CD14-positive monocyte (primary cell): ENCODE measurements around the gene PAQR5. TPM values are rescaled to one million over a fixed set of nuclear protein-coding genes. Genes with fewer than 3 reads are reported as not detected.

Experiments
- DNase-seq, 3 donors: peaks; one replicate each; pipeline ENCODE4 v3.0.0-alpha.2; 2011 to 2022
- H2AFZ ChIP-seq: 2 replicates; pipeline ENCODE4 v1.6.0; 2012; ENCODE audit warnings: mild to moderate bottlenecking, low read depth, low read length, inconsistent platforms; ENCODE audit not compliant: insufficient read depth, poor library complexity, severe bottlenecking
- H3K27ac ChIP-seq, 2 donors: 1 replicate in 1 of 2; 2 replicates in 1 of 2; pipeline ENCODE4 v1.5.1; 2012 to 2013; ENCODE audit warnings: low read length in 2 of 2, control low read depth in 1 of 2, inconsistent platforms in 1 of 2, low read depth in 1 of 2, mild to moderate bottlenecking in 1 of 2
- H3K27me3 ChIP-seq, 2 donors: one replicate each; pipeline versions ENCODE4 v1.6.0 to v1.6.1; 2011 to 2013; ENCODE audit warnings: low read length in 2 of 2; ENCODE audit not compliant: control insufficient read depth in 2 of 2, insufficient read depth in 2 of 2
- H3K36me3 ChIP-seq, 2 donors: replicated peaks in 1 of 2; 1 replicate in 1 of 2; 2 replicates in 1 of 2; pipeline versions ENCODE4 v1.5.1 to v1.6.1; 2012 to 2013; ENCODE audit warnings: low read length in 2 of 2, control low read depth in 1 of 2, inconsistent platforms in 1 of 2, mild to moderate bottlenecking in 1 of 2; ENCODE audit not compliant: insufficient read depth in 2 of 2, control insufficient read depth in 1 of 2
- H3K4me1 ChIP-seq, 2 donors: 1 replicate in 1 of 2; 2 replicates in 1 of 2; pipeline versions ENCODE4 v1.5.1 to v1.6.1; 2012 to 2013; ENCODE audit warnings: low read length in 2 of 2, control low read depth in 1 of 2, inconsistent platforms in 1 of 2, mild to moderate bottlenecking in 1 of 2, moderate library complexity in 1 of 2; ENCODE audit not compliant: insufficient read depth in 2 of 2, control insufficient read depth in 1 of 2
- H3K4me2 ChIP-seq: replicated peaks from 2 replicates; pipeline ENCODE3; 2012; ENCODE audit warnings: low read length, moderate library complexity, mild to moderate bottlenecking; ENCODE audit not compliant: poor library complexity, severe bottlenecking; ENCODE audit errors: extremely low read depth
- H3K4me3 ChIP-seq, 3 experiments: fragments of 200-600 bp in 1 of 3; sonication (generic) in 1 of 3; replicated peaks in 1 of 3; 1 replicate in 2 of 3; 2 replicates in 1 of 3; pipeline ENCODE4 v1.5.1; 2011 to 2013; ENCODE audit warnings: low read length in 3 of 3, mild to moderate bottlenecking in 3 of 3, control low read depth in 2 of 3, low read depth in 2 of 3, inconsistent platforms in 1 of 3, moderate library complexity in 1 of 3
- H3K79me2 ChIP-seq: 2 replicates; pipeline ENCODE4 v1.6.0; 2012; ENCODE audit warnings: mild to moderate bottlenecking, control low read depth, inconsistent platforms, low read length, moderate library complexity; ENCODE audit not compliant: insufficient read depth
- H3K9ac ChIP-seq: 2 replicates; pipeline ENCODE4 v1.6.0; 2017; ENCODE audit warnings: low read length, mild to moderate bottlenecking; ENCODE audit not compliant: insufficient read depth, poor library complexity, severe bottlenecking
- H3K9me3 ChIP-seq, 2 donors: replicated peaks in 1 of 2; 1 replicate in 1 of 2; 2 replicates in 1 of 2; pipeline versions ENCODE4 v1.5.1 to v1.6.1; 2012 to 2013; ENCODE audit warnings: low read length in 2 of 2, control low read depth in 1 of 2; ENCODE audit not compliant: control insufficient read depth in 1 of 2, insufficient read depth in 1 of 2
- H4K20me1 ChIP-seq: 2 replicates; pipeline ENCODE4 v1.6.0; 2012; ENCODE audit warnings: mild to moderate bottlenecking, low read length, control low read depth, moderate library complexity; ENCODE audit not compliant: insufficient read depth
- H3K27ac Mint-ChIP-seq, 7 donors: one replicate each; pipeline ENCODE4 v1.8.0; 2020; ENCODE audit warnings: mild to moderate bottlenecking in 7 of 7, mixed read lengths in 7 of 7, moderate library complexity in 6 of 7, inconsistent platforms in 2 of 7
- H3K27me3 Mint-ChIP-seq, 3 donors: one replicate each; pipeline ENCODE4 v1.8.0; 2021 to 2022; ENCODE audit warnings: low read depth in 3 of 3, mild to moderate bottlenecking in 3 of 3, mixed read lengths in 3 of 3, moderate library complexity in 3 of 3, inconsistent platforms in 1 of 3
- H3K36me3 Mint-ChIP-seq, 2 donors: one replicate each; pipeline ENCODE4 v1.8.0; 2020; ENCODE audit warnings: mixed read lengths in 2 of 2, inconsistent platforms in 1 of 2, mild to moderate bottlenecking in 1 of 2
- H3K4me1 Mint-ChIP-seq: one replicate; pipeline ENCODE4 v1.8.0; 2020; ENCODE audit warnings: mild to moderate bottlenecking, mixed read lengths
- H3K4me3 Mint-ChIP-seq, 2 donors: one replicate each; pipeline ENCODE4 v1.8.0; 2020; ENCODE audit warnings: mild to moderate bottlenecking in 2 of 2, mixed read lengths in 2 of 2, moderate library complexity in 1 of 2
- H3K9me3 Mint-ChIP-seq, 7 donors: one replicate each; pipeline ENCODE4 v1.8.0; 2020 to 2022; ENCODE audit warnings: mixed read lengths in 7 of 7, mild to moderate bottlenecking in 6 of 7, moderate library complexity in 6 of 7, inconsistent platforms in 2 of 7
- CTCF ChIP-seq: fragments of 200-600 bp; IDR thresholded peaks from one replicate; pipeline ENCODE4 v1.8.0; 2022; ENCODE audit warnings: antibody characterized with exemption, mild to moderate bottlenecking
- WGBS: methylation state at CpG from one replicate; pipeline ENCODE4 v1.1.5; 2013; ENCODE audit warnings: missing lambda C conversion rate; ENCODE audit not compliant: insufficient coverage; 5-methylcytosine and 5-hydroxymethylcytosine counted together
- intact Hi-C, 2 donors: fragments of 100-400 bp; cut with micrococcal nuclease; formaldehyde crosslinking; loops; one replicate each; pipeline versions ENCODE4 v1.15.0 to v1.15.1; 2023
- polyA plus RNA-seq, 3 donors: library from polyadenylated mRNA; depleted of rRNA in 1 of 3; unstranded in 2 of 3; stranded (reverse) in 1 of 3; fragments of 300-500 nt in 2 of 3; fragments of >200 nt in 1 of 3; fragmentation: Illumina TruSeq in 2 of 3; gene quantifications; 1 replicate in 2 of 3; 2 replicates in 1 of 3; pipeline ENCODE4 v1.2.3, GENCODE V29; 2012 to 2021

PAQR5 gene
- polyA plus RNA-seq, 3 donors, result not detected

DNA sequence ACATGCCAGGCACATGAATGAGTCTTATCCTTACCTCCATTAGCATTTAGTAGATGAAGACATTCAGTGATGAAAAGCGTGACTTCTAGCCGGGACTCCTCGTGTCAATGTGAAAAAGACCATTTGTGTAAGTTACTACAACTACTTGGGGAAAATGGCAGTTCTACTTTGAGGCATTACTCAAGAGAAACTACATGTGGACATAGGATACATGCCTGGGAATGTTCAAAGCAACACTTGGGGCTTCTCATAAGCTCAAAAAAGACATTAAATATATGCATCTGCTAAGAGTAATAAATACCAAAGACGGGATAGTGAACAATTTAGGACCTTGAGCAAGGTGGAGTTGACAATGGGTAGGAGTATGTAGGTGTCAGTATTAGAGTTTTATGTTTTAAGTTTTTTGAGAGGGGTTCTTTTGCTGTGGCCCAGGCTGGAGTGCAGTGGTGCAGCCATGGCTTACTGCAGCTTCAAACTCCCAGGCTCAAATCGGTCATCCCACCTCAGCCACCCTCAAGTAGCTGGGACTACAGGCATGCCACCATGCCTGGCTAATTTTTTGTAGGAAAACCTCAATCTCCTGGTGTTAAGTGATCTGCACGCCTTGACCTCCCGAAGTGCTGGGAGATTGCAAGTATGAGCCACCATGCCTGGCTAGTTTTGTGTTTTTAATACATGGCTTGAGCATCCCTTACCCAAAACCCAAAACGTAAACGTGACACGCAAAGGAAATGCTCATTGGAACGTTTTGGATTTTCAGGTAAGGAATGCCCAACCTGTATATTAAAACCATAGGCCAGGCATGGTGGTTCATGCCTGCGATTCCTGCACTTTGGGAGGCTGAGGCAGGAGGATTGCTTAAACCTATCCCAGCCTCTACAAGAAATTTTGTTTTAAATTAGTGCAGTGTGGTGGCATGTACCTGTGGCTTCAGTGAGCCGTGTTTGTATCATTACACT, 157.8 kb downstream of the PAQR5 start:
- Histone ChIP-seq H3K27me3 (no peaks in the 10 kb centered on the region), H3K9ac (no peak overlapping the region), H3K79me2 (peaks cover 39% of the 10 kb centered on the region), H3K27ac (no peak overlapping the region), H3K36me3 (peaks cover 24 to 33% of the 10 kb centered on the region in 2 donors), H3K4me2 (no peak overlapping the region), H2AFZ (no peak overlapping the region), H4K20me1 (peaks cover 43% of the 10 kb centered on the region), H3K4me3 (no peak overlapping the region), H3K9me3 (no peaks in the 10 kb centered on the region), H3K4me1 (peaks cover 28 to 31% of the 10 kb centered on the region in 2 donors)
- Mint-ChIP-seq H3K27ac (peak overlapping the region in 1 of 7 donors; percentile 50), H3K4me3 (no peak overlapping the region), H3K27me3 (no peaks in the 10 kb centered on the region), H3K4me1 (peaks cover 36% of the 10 kb centered on the region), H3K36me3 (peaks cover 26 to 37% of the 10 kb centered on the region in 2 donors), H3K9me3 (no peaks in the 10 kb centered on the region)
- intact Hi-C loops, result no loop called here
- TF ChIP-seq CTCF, result no peak
- WGBS, result 93% methylated on average over 3 of the region's 13 CpGs
- no peak for DNase-seq

Other genes starting within 250 kb of the PAQR5 start
- 10 to 100 TPM; 11.0 to 24.3 (median 24.0) TPM for gene GLCE, start 138.3 kb upstream of the PAQR5 start, polyA plus RNA-seq
- gene KIF23, start 115.4 kb downstream of the PAQR5 start, polyA plus RNA-seq, result 1 to 10 TPM; 1.5 to 8.1 (median 1.8) TPM
- gene RPLP1, start 153.9 kb downstream of the PAQR5 start, polyA plus RNA-seq, result 1,000 to 10,000 TPM; 1,140 to 1,235 (median 1,177) TPM